Kidney (tissue), 14 donors: Measurements from ENCODE around the gene AKT3. TPM values are rescaled to one million over a fixed set of nuclear protein-coding genes. Genes with fewer than 3 reads are reported as not detected.

Experiments used
- DNase-seq, 5 donors: peaks; one replicate each; pipeline ENCODE4 v3.0.0-alpha.2; 2013 to 2020
- FAIRE-seq: peaks from 2 replicates; lab custom pipeline; 2012; peaks lifted over from hg19 to GRCh38; lab: Jason Lieb, UNC
- H3K27ac ChIP-seq, 2 donors: one replicate each; pipeline ENCODE4 v1.7.0; 2013; ENCODE audit warnings: low read depth in 2 of 2, low read length in 2 of 2, inconsistent platforms in 1 of 2
- H3K27me3 ChIP-seq: one replicate; pipeline ENCODE4 v1.7.1; 2013; ENCODE audit warnings: low read length, inconsistent platforms; ENCODE audit not compliant: control insufficient read depth, insufficient read depth
- H3K36me3 ChIP-seq, 3 donors: one replicate each; pipeline versions ENCODE4 v1.7.0 to v1.7.1; 2013; ENCODE audit warnings: low read length in 3 of 3, control low read depth in 1 of 3, inconsistent platforms in 1 of 3; ENCODE audit not compliant: insufficient read depth in 3 of 3, control insufficient read depth in 2 of 3
- H3K4me1 ChIP-seq, 3 donors: one replicate each; pipeline versions ENCODE4 v1.7.0 to v1.7.1; 2013; ENCODE audit warnings: low read length in 3 of 3, inconsistent platforms in 1 of 3, low read depth in 1 of 3; ENCODE audit not compliant: control insufficient read depth in 2 of 3, insufficient read depth in 2 of 3
- H3K4me3 ChIP-seq, 3 donors: one replicate each; pipeline versions ENCODE4 v1.7.0 to v1.8.1; 2013; ENCODE audit warnings: low read length in 3 of 3, control low read depth in 1 of 3, inconsistent platforms in 1 of 3
- H3K9ac ChIP-seq, 3 donors: one replicate each; pipeline versions ENCODE4 v1.7.0 to v1.7.1; 2013; ENCODE audit warnings: low read length in 3 of 3, control low read depth in 1 of 3, inconsistent platforms in 1 of 3
- H3K9me3 ChIP-seq, 3 donors: one replicate each; pipeline versions ENCODE4 v1.7.0 to v1.7.1; 2013; ENCODE audit warnings: low read length in 3 of 3, control low read depth in 1 of 3, inconsistent platforms in 1 of 3; ENCODE audit not compliant: control insufficient read depth in 2 of 3, insufficient read depth in 1 of 3
- intact Hi-C: fragments of 100-400 bp; cut with DNase I; formaldehyde crosslinking; loops from one replicate; pipeline ENCODE4 v1.11.1; 2022
- polyA plus RNA-seq: library from polyadenylated mRNA; stranded (reverse); fragments of 350-450 nt; fragmentation: Illumina TruSeq; extraction: RNeasy Lipid Tissue Mini Kit (QIAGEN cat#74804); gene quantifications from one replicate; pipeline ENCODE4 v1.2.3, GENCODE V29; 2014; ENCODE audit warnings: low read depth, low replicate concordance; ENCODE audit not compliant: insufficient read depth
- total RNA-seq: library from RNA; stranded (reverse); fragmentation: NEBNext Ultra II Directional; extraction: Animal tissue kit (Norgen Biotek cat#: 25700); gene quantifications from one replicate; pipeline ENCODE4 v1.2.1, GENCODE V29; 2021
- TF ChIP-seq, protein P1 (sequence below): IDR thresholded peaks from 3 replicates; pipeline ENCODE4 v1.5.1; 2012; ENCODE audit warnings: mild to moderate bottlenecking, moderate library complexity, borderline replicate concordance; ENCODE audit not compliant: insufficient read depth; ENCODE audit errors: extremely low read depth
- donor health status: control.
- donor health status: control.
- donor health status: control.
- donor health status: control.
- donor health status: control.
- donor health status: DM: yes; HTN: yes; CAD: no.
- donor health status: Normal renal cell carcinoma (clear cell type).

Gene AKT3
- total and polyA plus RNA-seq, 2 donors from 2014 or later: 9.5 to 81.6 TPM

DNA sequence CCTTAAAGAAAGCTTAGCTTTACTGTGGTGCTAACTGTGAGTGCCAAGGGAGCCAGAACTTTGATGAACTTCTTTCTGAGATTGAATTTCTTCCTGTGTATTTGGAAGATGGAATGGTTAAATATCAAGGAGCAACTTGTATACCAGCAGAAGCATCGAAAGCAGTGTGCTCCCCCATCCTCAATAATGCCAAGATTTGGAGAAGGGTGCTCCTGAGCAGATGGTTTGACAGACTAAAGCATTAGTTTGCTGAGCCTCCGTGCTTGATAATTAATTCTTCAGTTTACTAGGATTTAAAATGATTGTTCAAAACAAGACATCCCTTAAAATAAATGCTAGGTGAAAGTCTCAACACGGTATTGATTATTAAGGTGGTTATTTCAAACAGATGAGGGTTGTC is 42.4 kb upstream of the AKT3 start:
- no peaks in the 10 kb centered on the region for H3K36me3 ChIP-seq
- TF ChIP-seq, protein P1, sequence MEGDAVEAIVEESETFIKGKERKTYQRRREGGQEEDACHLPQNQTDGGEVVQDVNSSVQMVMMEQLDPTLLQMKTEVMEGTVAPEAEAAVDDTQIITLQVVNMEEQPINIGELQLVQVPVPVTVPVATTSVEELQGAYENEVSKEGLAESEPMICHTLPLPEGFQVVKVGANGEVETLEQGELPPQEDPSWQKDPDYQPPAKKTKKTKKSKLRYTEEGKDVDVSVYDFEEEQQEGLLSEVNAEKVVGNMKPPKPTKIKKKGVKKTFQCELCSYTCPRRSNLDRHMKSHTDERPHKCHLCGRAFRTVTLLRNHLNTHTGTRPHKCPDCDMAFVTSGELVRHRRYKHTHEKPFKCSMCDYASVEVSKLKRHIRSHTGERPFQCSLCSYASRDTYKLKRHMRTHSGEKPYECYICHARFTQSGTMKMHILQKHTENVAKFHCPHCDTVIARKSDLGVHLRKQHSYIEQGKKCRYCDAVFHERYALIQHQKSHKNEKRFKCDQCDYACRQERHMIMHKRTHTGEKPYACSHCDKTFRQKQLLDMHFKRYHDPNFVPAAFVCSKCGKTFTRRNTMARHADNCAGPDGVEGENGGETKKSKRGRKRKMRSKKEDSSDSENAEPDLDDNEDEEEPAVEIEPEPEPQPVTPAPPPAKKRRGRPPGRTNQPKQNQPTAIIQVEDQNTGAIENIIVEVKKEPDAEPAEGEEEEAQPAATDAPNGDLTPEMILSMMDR: no peak
- no peaks in the 10 kb centered on the region for H3K9me3 ChIP-seq
- H3K27me3 ChIP-seq: no peaks in the 10 kb centered on the region
- H3K4me1 ChIP-seq: no peaks in the 10 kb centered on the region
- no peak for FAIRE-seq
- intact Hi-C loops: no loop called here
- H3K9ac ChIP-seq: no peak overlapping the region
- no peak for DNase-seq
- no peak overlapping the region for H3K4me3 ChIP-seq
- no peak overlapping the region for H3K27ac ChIP-seq

DNA sequence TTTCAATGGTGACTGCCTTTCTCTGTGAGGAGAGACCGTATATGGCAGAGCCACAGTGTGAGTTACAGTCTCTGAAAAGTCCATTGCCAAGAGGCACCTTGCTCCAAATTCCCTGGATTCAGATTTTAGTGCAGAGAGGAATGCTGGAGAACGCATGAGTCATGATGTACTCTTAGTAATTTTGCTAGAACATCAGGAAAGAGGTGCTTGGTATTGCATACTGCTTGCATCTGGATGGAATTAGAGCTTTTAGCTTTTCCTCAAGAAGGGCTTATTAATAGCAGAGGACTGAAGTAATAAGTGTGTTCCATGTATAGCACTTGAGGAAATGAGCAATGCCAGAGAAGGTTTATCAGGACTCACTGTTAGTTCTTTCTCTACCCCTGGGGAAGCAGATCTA is 40.5 kb upstream of the AKT3 start:
- no peak for DNase-seq
- Histone ChIP-seq H3K4me3 (no peak overlapping the region), H3K27me3 (no peaks in the 10 kb centered on the region), H3K27ac (no peak overlapping the region), H3K36me3 (no peaks in the 10 kb centered on the region), H3K4me1 (no peaks in the 10 kb centered on the region), H3K9ac (no peak overlapping the region), H3K9me3 (no peaks in the 10 kb centered on the region)
- TF ChIP-seq, protein P1: no peak
- intact Hi-C loops: no loop called here
- no peak for FAIRE-seq

DNA sequence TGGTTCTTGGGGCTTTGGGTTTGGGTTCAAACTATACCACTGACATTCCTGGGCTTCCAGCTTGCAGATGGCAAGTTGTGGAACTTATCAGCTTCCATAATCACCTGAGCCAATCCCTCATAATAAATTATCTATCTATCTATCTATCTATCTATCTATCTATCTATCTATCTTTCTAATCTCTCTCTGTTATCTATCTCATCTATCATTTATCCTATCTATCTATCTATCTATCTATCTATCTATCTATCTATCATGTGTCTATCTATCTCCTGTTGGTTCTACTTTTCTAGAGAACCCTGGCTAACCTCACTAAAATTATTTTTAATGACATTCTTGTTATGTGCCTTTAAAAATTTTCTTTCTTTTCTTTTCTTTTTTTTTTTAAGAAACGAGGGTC is 35.8 kb upstream of the AKT3 start:
- no peak for FAIRE-seq
- Histone ChIP-seq H3K27me3 (no peaks in the 10 kb centered on the region), H3K4me3 (no peak overlapping the region), H3K9ac (no peak overlapping the region), H3K4me1 (no peaks in the 10 kb centered on the region), H3K27ac (no peak overlapping the region), H3K9me3 (no peaks in the 10 kb centered on the region), H3K36me3 (no peaks in the 10 kb centered on the region)
- TF ChIP-seq, protein P1: no peak
- intact Hi-C loops: no loop called here
- DNase-seq: no peak

DNA sequence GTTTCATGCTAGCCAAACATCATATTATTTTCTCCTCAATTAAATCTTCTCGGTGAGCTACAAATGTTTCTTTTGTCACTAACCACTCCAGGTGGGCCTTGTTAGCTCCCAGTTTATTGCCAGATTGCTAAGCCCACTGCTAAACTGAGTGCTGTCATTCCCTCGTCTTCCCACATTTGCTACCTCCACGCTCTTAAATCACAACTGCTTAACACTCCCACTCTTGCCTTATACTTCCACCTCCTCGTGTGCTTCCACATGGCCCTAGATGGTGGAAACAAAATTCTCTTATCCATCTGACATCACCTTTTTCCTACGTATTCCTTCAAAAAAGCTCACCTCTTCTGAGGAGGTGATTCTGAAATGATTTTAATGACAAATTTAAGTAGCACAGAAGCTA is 34.6 kb upstream of the AKT3 start:
- TF ChIP-seq, protein P1: no peak
- Histone ChIP-seq H3K27me3 (no peaks in the 10 kb centered on the region), H3K27ac (no peak overlapping the region), H3K4me3 (no peak overlapping the region), H3K9ac (no peak overlapping the region), H3K4me1 (no peaks in the 10 kb centered on the region), H3K9me3 (no peaks in the 10 kb centered on the region), H3K36me3 (no peaks in the 10 kb centered on the region)
- FAIRE-seq: no peak
- DNase-seq: no peak
- intact Hi-C loops: no loop called here
